Measurements from ENCODE around the gene PCBP2.

Gene PCBP2

DNA sequence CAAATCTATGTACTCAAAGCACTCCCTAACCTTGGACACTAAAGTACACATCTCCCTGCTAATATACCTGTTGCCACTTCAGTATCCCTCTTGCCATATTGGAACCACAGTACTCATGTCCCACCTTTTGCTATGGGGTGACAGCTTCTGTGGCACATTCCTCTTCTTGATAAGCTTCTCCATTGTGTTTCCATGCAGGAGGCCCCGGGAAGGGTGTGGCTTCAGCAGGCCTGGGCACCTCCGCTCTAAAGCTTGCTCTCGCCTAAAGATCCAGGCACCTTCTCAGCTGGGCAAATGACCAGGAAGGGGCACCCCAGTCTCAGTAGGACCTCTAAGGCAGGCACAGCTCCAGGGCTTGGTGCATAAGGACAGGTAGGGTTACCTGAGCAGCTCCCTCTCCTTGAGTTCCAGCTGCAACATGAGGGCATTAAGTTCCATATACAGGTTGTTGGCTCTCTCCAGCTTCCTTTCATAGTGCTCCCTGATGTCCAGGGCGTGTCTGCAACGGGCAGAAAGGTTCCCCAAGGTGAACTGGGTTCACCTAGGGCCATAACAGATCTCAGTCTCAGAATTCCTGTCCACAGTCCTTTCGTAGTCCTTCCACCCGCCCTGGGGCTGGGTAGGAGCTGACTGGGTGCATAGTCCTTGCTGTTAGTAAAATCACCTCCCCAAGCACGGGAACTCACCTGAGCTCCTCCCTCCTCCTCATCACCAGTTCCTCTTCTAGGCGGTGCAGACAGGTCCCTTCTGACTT, 31.5 kb downstream of the PCBP2 start:
- H3K27ac ChIP-seq (ENCODE audit: low read depth, low read length, severe bottlenecking): peak overlapping the region; percentile 23
- peaks cover 9% of the 10 kb centered on the region for H3K4me1 ChIP-seq (ENCODE audit: control insufficient read depth, insufficient read depth, low read length, poor library complexity, severe bottlenecking)
- no peak overlapping the region for H3K4me3 ChIP-seq (ENCODE audit: extremely low read depth, insufficient read depth, low read length, poor library complexity, severe bottlenecking)
- H3K36me3 ChIP-seq (ENCODE audit: control insufficient read depth, insufficient read depth, low read length): peaks cover 85% of the 10 kb centered on the region
- no peaks in the 10 kb centered on the region for H3K9me3 ChIP-seq (ENCODE audit: control insufficient read depth, low read length)
- 89 to 92% methylated on average over 6 to 8 of the region's 9 CpGs for WGBS, 2 experiments (ENCODE audit: insufficient coverage in 2 of 2)

- H3K9me3 ChIP-seq (ENCODE audit: control insufficient read depth, low read length): no peaks in the 10 kb centered on the region
- no peak overlapping the region for H3K4me3 ChIP-seq (ENCODE audit: extremely low read depth, insufficient read depth, low read length, poor library complexity, severe bottlenecking)
- H3K4me1 ChIP-seq (ENCODE audit: control insufficient read depth, insufficient read depth, low read length, poor library complexity, severe bottlenecking): peaks cover 9% of the 10 kb centered on the region
- peaks cover 79% of the 10 kb centered on the region for H3K36me3 ChIP-seq (ENCODE audit: control insufficient read depth, insufficient read depth, low read length)
- H3K27ac ChIP-seq (ENCODE audit: low read depth, low read length, severe bottlenecking): no peak overlapping the region
- 97 to 100% methylated on average over 3 of the region's 4 CpGs for WGBS, 2 experiments (ENCODE audit: insufficient coverage in 2 of 2)
Measured at GRCh38 chr12:53483979-53484377, 32.1 kb downstream of the PCBP2 start.

- no peaks in the 10 kb centered on the region for H3K9me3 ChIP-seq (ENCODE audit: control insufficient read depth, low read length)
- 95 to 97% methylated on average over 7 of the region's 10 CpGs for WGBS, 2 experiments (ENCODE audit: insufficient coverage in 2 of 2)
- no peak overlapping the region for H3K27ac ChIP-seq (ENCODE audit: low read depth, low read length, severe bottlenecking)
- H3K4me1 ChIP-seq (ENCODE audit: control insufficient read depth, insufficient read depth, low read length, poor library complexity, severe bottlenecking): peaks cover 6% of the 10 kb centered on the region
- peaks cover 70% of the 10 kb centered on the region for H3K36me3 ChIP-seq (ENCODE audit: control insufficient read depth, insufficient read depth, low read length)
- no peak overlapping the region for H3K4me3 ChIP-seq (ENCODE audit: extremely low read depth, insufficient read depth, low read length, poor library complexity, severe bottlenecking)
Measured at GRCh38 chr12:53484686-53485575, 33.0 kb downstream of the PCBP2 start.

DNA sequence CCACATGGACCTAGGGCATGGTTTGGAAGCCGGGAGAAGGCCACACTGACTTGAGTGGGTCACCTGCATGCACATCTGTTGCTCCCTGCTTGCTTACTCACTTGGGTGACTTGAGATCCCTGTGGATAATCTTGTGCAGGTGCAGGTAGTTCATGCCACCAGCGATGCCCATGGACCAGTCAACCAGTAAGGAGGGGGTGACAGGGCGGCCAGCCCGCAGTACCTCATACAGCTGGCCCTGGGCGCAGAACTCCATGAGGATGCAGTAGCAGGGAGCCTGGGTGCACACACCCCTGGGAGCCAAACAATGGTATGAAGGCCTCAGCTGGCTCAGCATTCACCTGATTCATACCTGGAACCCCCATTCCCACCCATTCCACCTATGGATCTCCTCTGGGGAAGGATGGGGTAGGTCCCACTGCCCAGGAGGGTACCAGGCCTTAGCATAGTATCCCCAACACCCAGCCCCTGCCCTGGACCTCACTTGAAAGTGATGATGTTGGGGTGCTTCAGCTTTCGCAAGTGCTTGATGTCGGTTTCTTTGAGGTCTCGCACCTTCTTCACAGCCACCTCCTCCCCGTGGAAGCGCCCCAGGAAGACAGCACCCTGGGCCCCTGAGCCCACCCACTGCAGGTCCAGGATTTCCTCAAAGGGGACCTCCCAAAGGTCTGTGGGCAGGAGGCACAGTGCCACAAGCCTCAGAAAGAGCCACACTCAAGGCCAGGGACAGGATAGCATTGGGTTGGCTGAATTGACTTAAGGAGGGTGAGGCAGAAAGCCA, 34.2 kb downstream of the PCBP2 start:
- H3K4me3 ChIP-seq (ENCODE audit: extremely low read depth, insufficient read depth, low read length, poor library complexity, severe bottlenecking): no peak overlapping the region
- H3K27ac ChIP-seq (ENCODE audit: low read depth, low read length, severe bottlenecking): no peak overlapping the region
- no peaks in the 10 kb centered on the region for H3K9me3 ChIP-seq (ENCODE audit: control insufficient read depth, low read length)
- WGBS, 2 experiments (ENCODE audit: insufficient coverage in 2 of 2): 98 to 100% methylated on average over 9 to 10 of the region's 10 CpGs
- H3K36me3 ChIP-seq (ENCODE audit: control insufficient read depth, insufficient read depth, low read length): peaks cover 57% of the 10 kb centered on the region
- H3K4me1 ChIP-seq (ENCODE audit: control insufficient read depth, insufficient read depth, low read length, poor library complexity, severe bottlenecking): peaks cover 1% of the 10 kb centered on the region

DNA sequence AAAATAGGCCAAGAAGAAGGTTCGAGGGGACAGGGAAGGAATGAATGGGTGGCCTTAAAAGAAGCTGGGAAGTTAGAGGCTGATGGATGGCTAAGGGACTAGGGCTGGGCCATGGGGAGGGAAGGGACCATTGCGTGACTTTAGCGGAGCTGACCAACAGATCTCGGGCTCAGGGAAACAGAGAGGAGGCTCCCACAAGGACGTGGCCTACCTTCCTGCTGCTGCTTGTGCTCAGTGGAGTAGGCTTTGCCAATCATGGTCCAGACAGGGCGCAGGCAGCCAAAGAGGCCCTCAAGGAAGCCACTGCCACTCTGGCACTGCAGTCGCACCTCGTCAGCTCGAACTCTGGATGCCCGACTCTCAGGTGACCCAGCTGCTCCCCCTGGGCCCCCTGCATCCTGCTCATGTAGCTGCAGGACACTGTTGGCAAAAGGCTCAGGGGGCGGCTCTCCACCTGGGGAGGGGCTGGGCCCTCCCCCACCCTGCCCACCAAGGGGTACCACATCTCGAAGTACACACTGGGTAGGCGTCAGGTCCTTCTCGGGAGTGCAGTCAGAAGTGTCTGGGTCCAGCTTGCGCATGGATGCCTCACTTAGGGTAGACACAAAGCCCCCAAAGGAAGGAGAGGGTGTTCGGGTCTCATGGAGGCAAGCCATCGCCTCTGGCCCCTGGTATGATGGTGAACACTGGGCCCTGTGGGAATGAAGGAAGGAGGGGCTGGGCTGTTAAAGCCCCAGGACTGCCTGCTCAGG, 35.0 kb downstream of the PCBP2 start:
- Histone ChIP-seq H3K27ac (ENCODE audit: low read depth, low read length, severe bottlenecking) (no peak overlapping the region), H3K4me3 (ENCODE audit: extremely low read depth, insufficient read depth, low read length, poor library complexity, severe bottlenecking) (no peak overlapping the region), H3K9me3 (ENCODE audit: control insufficient read depth, low read length) (no peaks in the 10 kb centered on the region), H3K4me1 (ENCODE audit: control insufficient read depth, insufficient read depth, low read length, poor library complexity, severe bottlenecking) (no peaks in the 10 kb centered on the region), H3K36me3 (ENCODE audit: control insufficient read depth, insufficient read depth, low read length) (peaks cover 50% of the 10 kb centered on the region)
- WGBS, 2 experiments (ENCODE audit: insufficient coverage in 2 of 2): 95 to 97% methylated on average over 15 to 17 of the region's 17 CpGs

DNA sequence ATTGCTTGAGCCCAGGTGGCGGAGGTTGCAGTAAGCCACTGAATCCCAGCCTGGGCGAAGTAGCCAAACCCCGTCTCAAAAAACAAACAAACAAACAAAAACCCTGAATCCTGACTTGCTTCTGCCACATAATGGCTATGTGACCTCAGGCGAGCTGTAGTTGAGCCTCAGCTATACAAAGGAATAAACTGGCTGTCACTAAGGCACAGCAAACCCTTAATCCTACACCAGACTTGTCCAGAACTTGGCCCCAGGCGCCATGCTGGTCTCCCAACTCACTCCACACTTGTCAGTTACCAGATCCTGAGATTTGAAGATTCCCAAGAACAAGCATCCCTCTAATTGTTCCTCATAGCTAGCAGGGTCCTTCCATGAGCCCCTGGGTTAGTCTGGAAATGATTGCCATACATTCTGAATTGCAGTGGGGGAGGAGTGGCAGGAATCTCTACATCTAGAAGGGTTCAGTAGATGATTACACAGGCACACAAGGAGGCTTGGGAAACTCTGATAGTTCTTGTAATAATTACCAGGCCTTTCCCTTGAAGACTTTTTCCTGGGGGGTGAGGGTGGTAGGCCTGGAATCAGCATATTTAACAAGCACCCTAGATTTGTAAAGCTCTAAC, 37.5 kb downstream of the PCBP2 start:
- no peaks in the 10 kb centered on the region for H3K9me3 ChIP-seq (ENCODE audit: control insufficient read depth, low read length)
- WGBS, 2 experiments (ENCODE audit: insufficient coverage in 2 of 2): 95 to 96% methylated on average over 3 to 4 of the region's 5 CpGs
- peaks cover 16% of the 10 kb centered on the region for H3K4me1 ChIP-seq (ENCODE audit: control insufficient read depth, insufficient read depth, low read length, poor library complexity, severe bottlenecking)
- peak overlapping the region; percentile 29 for H3K27ac ChIP-seq (ENCODE audit: low read depth, low read length, severe bottlenecking)
- peaks cover 26% of the 10 kb centered on the region for H3K36me3 ChIP-seq (ENCODE audit: control insufficient read depth, insufficient read depth, low read length)
- H3K4me3 ChIP-seq (ENCODE audit: extremely low read depth, insufficient read depth, low read length, poor library complexity, severe bottlenecking): no peak overlapping the region

DNA sequence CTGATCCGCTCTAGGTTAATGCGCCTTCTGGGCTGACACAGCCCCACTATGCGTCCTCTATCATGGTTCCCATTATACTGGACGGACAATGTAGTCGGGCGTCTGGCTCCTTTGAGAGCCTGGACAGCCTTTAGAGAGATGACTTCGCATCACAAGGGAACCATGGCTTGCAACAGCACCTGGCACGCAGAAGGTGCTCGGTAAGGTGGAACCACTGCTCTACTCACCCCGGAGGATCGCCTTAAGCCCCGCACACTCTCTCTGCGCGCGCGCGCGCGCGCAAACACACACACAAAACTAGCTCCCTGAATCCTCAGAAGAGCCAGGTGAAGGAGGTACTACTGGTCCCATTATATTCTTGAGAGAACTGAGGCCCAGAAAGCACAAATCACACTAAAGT, 40.3 kb downstream of the PCBP2 start:
- Histone ChIP-seq H3K4me1 (ENCODE audit: control insufficient read depth, insufficient read depth, low read length, poor library complexity, severe bottlenecking) (peaks cover 26% of the 10 kb centered on the region), H3K36me3 (ENCODE audit: control insufficient read depth, insufficient read depth, low read length) (peaks cover 11% of the 10 kb centered on the region), H3K4me3 (ENCODE audit: extremely low read depth, insufficient read depth, low read length, poor library complexity, severe bottlenecking) (peak overlapping the region; percentile 42), H3K9me3 (ENCODE audit: control insufficient read depth, low read length) (no peaks in the 10 kb centered on the region), H3K27ac (ENCODE audit: low read depth, low read length, severe bottlenecking) (peak overlapping the region; percentile 89)
- 83 to 98% methylated on average over 8 to 20 of the region's 20 CpGs for WGBS, 2 experiments (ENCODE audit: insufficient coverage in 2 of 2)

- 2 to 3% methylated on average over 24 to 29 of the region's 52 CpGs for WGBS, 2 experiments (ENCODE audit: insufficient coverage in 2 of 2)
Measured at GRCh38 chr12:53492830-53493609, 41.1 kb downstream of the PCBP2 start.

GRCh38 chr12:53493610-53494391, 41.9 kb downstream of the PCBP2 start:
- H3K27ac ChIP-seq (ENCODE audit: low read depth, low read length, severe bottlenecking): peak overlapping the region; percentile 89
- WGBS, 2 experiments (ENCODE audit: insufficient coverage in 2 of 2): 30 to 32% methylated on average over 2 to 8 of the region's 11 CpGs
- peaks cover 9% of the 10 kb centered on the region for H3K36me3 ChIP-seq (ENCODE audit: control insufficient read depth, insufficient read depth, low read length)
- no peaks in the 10 kb centered on the region for H3K9me3 ChIP-seq (ENCODE audit: control insufficient read depth, low read length)
- H3K4me3 ChIP-seq (ENCODE audit: extremely low read depth, insufficient read depth, low read length, poor library complexity, severe bottlenecking): peak overlapping the region; percentile 42
- H3K4me1 ChIP-seq (ENCODE audit: control insufficient read depth, insufficient read depth, low read length, poor library complexity, severe bottlenecking): peaks cover 26% of the 10 kb centered on the region

More at GRCh38 chr12:53492830-53493609, 41.1 kb downstream of the PCBP2 start:
- Histone ChIP-seq H3K4me1 (ENCODE audit: control insufficient read depth, insufficient read depth, low read length, poor library complexity, severe bottlenecking) (peaks cover 26% of the 10 kb centered on the region), H3K9me3 (ENCODE audit: control insufficient read depth, low read length) (no peaks in the 10 kb centered on the region), H3K27ac (ENCODE audit: low read depth, low read length, severe bottlenecking) (peak overlapping the region; percentile 89), H3K4me3 (ENCODE audit: extremely low read depth, insufficient read depth, low read length, poor library complexity, severe bottlenecking) (peak overlapping the region; percentile 42), H3K36me3 (ENCODE audit: control insufficient read depth, insufficient read depth, low read length) (peaks cover 10% of the 10 kb centered on the region)

Data from mesodermal cell (in vitro differentiated cells).